RPMI7951 (cell line): ENCODE measurements around the gene VDR. TPM values are rescaled to one million over a fixed set of nuclear protein-coding genes. Genes with fewer than 3 reads are reported as not detected.
A peak's percentile ranks its signal among the peaks of the same experiment; 100 is the strongest.

Experiments used
- DNase-seq: peaks from one replicate; pipeline ENCODE4 v3.0.0-alpha.2; 2012; ENCODE audit warnings: low read depth
- total RNA-seq: library from RNA; depleted of rRNA; stranded (reverse); fragments of >200 nt; shearing (Covaris generic); gene quantifications from 2 replicates; pipeline ENCODE4 v1.2.3, GENCODE V29; 2014; rRNA removed

VDR gene
- 17.4 and 22.9 TPM in 2 replicates for total RNA-seq

- DNase-seq, result peak; percentile 74
Measured at GRCh38 chr12:47904713-47905709, at the start of gene VDR. VDR (minus strand) TSS chr12:47904994; CDS start chr12:47879113, 25,881 bp downstream.

- DNase-seq, result no peak
Measured at GRCh38 chr12:47954058-47954457, 49.3 kb upstream of the VDR start.

- DNase-seq, result peak; percentile 53
Measured at GRCh38 chr12:47950856-47951468, 46.2 kb upstream of the VDR start.

- peak; percentile 76 for DNase-seq
Measured at GRCh38 chr12:47949441-47950341, 44.9 kb upstream of the VDR start.

- DNase-seq, result no peak
Measured at GRCh38 chr12:47947341-47947740, 42.5 kb upstream of the VDR start.

- peak; percentile 49 for DNase-seq
Measured at GRCh38 chr12:47946413-47947323, 41.9 kb upstream of the VDR start.

GRCh38 chr12:47945341-47945728 is 40.5 kb upstream of the VDR start:
- DNase-seq, result no peak

- no peak for DNase-seq
Measured at GRCh38 chr12:47944685-47945340, 40.0 kb upstream of the VDR start.

GRCh38 chr12:47943623-47944340 is 39.0 kb upstream of the VDR start:
- peak; percentile 31 for DNase-seq

GRCh38 chr12:47942614-47943225 is 37.9 kb upstream of the VDR start:
- DNase-seq, result no peak

- no peak for DNase-seq
Measured at GRCh38 chr12:47941871-47942613, 37.2 kb upstream of the VDR start.

- DNase-seq, result no peak
Measured at GRCh38 chr12:47941475-47941780, 36.6 kb upstream of the VDR start.

- DNase-seq, result no peak
Measured at GRCh38 chr12:47940773-47941474, 36.1 kb upstream of the VDR start.

- DNase-seq, result no peak
Measured at GRCh38 chr12:47939009-47939601, 34.3 kb upstream of the VDR start.

- no peak for DNase-seq
Measured at GRCh38 chr12:47938594-47938993, 33.8 kb upstream of the VDR start.

- DNase-seq, result peak; percentile 82
Measured at GRCh38 chr12:47938093-47938492, 33.3 kb upstream of the VDR start.

GRCh38 chr12:47935184-47935583 is 30.4 kb upstream of the VDR start:
- peak; percentile 94 for DNase-seq

- no peak for DNase-seq
Measured at GRCh38 chr12:47931187-47931586, 26.4 kb upstream of the VDR start.
